SK-N-MC (cell line): ENCODE measurements around the gene ANKRD52.

Source experiments
- EZH2 ChIP-seq: fragments of 200-600 bp; sonication (generic); IDR thresholded peaks from one replicate; pipeline ENCODE4 v1.6.1; 2017; ENCODE audit warnings: antibody characterized with exemption
- POLR2AphosphoS5 ChIP-seq: IDR thresholded peaks from 2 replicates; pipeline ENCODE4 v1.6.1; 2012; ENCODE audit warnings: mild to moderate bottlenecking, low read depth, low read length, borderline replicate concordance

DNA sequence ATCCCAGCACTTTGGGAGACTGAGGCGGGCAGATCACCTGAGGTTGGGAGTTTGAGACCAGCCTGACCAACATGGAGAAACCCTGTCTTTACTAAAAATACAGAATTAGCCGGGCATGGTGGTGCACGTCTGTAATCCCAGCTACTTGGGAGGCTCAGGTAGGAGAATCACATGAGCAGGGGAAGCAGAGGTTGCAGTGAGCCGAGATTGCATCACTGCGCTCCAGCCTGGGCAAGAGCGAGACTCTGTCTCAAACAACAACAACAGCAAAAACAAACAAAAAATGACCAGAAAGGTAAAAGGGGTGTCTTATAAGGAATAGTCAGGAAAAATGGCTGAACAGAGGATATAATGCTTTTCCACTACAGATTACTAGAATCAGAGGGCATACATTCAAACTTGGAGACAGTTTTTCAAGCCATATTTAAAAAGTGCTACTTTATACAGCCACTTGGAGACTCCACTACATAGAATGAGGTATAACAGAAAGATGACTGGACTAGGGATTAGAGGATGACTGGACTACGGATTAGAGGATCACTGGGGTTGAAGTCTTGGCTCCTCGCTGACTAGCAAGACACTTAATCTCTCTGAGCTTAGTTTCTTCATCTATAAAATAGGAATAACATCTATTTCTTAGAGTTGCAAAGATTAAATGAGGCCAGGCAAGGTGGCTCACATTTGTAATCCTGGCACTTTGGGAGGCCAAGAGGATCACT lies 46.8 kb upstream of the ANKRD52 start:
- TF ChIP-seq POLR2AphosphoS5 (no peak), EZH2 (no peak)
